ENCODE results near the gene CNIH1.
A peak's percentile ranks its signal among the peaks of the same experiment; 100 is the strongest.

The CNIH1 gene
- 24.9 to 52.9 (median 35.9) reads per million in 4 donors for total RNA-seq

DNA sequence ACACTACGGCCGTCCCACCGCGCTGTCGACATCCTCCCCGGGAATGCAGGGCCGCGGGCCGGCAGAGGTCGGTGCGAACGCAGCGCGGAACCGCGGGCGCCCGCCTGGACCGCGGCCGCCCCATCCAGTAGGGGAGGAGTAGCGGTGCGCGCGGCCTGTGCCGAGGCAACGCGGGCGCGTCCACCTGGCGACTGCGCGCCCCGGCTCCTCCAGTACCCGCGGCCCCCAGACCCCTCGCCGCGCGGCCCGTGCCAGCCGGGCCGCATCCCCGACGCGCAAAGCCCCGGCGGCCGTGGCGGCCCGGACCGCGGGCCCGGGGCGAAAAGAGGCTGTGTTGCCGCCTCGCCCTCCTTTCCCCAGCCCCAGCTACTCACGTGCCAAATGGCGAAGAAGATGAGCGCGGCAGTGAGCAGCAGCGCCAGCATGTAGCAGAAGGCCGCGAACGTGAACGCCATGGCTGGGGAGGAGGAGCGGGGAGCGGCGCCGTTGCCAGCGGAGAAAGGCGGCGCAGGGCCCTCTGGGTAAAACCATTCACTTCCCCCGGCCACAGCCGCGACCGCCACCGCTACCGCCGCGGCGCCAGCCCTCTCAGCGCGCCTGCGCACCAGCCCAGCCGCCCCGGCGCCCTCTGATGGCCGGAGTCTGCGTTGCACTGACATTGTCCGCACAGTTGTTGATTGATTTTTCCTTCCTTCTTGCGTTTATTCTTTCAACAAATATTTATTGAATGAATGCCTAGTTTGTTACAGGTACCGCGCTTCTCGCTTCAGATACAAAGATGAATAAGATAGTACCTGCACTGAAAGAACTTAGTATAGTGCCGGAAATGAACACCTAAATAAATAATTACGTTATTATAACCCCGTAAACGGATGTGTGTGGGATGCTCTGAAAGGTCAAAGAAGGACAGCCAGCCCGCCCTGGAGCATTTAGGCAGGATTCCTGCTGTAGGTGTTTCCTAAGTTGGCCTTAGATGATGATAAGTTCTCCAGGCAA lies at the start of gene CNIH1:
TSS of gene CNIH1 (minus strand) at position 502 of the 996 bp plus-strand sequence. CDS start at position 455, 47 bp downstream.
- DNase-seq: peak; percentile 82 to 94 (median 90)

DNA sequence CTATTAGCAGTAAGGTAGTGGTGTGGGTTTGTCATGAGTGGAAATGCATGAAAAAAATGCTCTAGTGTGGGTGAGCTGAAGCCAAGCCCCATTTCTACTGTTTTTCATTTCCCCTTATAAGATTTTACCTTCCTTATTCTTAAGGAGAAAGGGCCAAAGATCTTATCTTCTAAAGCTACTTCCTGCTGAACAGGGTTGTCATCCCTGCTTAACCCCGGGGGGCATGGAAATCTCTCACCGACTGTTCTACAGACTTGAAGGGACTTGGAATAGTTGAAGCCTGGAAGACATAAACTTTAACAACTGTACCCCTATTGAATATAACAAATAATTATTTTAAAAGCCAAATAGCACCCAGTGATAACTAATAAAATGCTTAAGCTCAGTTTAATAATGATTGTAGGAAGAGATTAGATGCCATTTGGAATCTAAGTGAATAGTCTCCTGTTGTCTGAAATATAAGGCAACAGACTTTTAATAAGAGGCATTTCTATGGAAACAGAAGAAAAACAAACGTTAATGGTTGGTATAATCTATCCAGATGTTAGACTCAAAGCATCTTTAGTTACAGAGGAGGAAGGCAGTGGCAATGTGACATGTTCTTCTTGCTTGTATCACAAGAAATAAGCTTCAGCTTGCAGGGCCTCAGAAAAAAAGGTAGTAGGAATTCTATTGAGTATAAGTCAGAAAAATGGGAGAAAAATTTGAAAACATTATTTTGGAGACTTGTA lies 49.4 kb upstream of the CNIH1 start:
- DNase-seq: no peak

DNA sequence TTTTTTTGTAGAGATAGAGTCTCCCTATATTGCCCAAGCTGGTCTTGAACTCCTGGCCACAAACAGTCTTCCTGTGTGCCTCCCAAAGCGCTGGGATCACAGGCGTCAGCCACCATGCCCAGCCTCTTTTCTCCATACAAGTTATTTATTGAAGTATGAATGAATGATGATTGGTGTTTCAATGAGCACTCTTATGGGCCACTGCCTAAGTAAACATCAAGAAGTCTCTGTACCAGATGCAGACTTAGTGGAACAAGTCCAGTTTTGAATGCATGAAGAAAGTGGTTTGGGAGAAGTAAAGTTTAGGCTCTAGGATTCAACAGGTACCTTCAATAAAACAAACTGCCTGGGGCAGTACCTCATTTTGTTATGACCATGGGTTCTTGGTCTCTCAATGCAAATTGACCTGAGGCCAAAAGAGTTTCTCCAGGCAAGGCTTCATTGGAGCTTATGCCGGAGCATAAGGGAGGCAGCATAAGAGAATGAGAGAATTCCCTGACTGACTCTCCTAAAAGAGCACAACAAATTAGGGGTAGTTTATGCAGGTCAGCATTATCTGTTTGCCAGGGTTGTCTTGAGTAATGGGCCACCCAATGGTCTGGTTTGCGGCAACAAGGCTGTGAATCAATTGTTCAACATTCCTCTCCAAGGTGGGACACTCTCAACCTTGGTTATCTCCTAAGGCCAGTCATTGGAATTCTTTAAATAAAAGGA lies 48.7 kb upstream of the CNIH1 start:
- DNase-seq: no peak

DNA sequence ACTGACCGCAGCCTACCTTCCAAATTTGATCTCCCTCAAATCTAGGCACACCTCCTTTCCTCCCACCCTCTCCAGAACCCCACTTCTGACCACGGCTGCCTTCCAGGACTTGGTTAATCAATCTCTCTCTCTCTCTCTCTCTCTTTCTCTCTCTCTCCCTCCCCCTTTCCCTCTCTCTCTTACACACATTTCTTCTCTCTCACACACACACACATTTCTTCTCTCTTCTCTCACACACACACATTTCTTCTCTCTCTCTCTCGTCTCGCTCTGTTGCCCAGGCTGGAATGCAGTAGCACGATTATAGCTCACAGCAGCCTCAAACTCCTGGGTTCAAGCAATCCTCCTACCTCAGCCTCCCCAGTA lies 48.1 kb upstream of the CNIH1 start:
- DNase-seq: no peak

DNA sequence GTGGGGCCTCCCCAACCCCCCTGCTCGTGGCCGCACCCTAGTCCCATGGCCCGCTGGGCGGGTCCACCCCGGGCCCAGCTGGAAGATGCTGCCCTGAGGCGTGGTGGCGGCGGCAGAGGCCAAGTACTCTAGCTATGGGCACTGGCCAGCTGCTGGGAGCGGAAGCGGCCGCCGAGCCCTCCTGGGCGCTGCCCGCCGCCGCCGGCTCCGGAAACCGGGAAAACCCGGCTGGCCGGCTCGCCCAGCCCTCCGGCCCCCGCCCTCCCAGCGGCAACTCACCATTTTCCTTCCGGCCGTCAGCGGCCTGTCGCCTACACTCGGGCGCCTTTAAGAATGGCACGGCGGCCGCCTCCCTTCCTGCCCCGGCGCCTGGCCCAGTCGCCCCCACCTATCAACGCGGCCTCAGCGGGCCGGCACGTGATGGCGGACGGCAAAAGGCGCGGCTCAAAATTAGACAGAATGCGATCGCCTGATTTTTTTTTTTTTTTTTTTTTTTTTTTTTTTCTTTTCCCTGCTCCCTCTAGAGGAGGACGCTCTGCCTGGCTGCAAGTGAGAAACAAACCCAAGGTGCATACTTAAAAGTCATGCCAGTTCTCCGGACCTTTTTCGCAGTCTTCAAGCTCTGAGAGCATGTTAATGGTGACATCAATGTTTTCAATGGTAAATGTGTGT lies 47.6 kb upstream of the CNIH1 start, which contains the start of gene GMFB:
TSS of gene GMFB (minus strand) at position 335 of the 672 bp plus-strand sequence. CDS start at position 282, 53 bp downstream.
- peak; percentile 81 to 93 (median 87) for DNase-seq

DNA sequence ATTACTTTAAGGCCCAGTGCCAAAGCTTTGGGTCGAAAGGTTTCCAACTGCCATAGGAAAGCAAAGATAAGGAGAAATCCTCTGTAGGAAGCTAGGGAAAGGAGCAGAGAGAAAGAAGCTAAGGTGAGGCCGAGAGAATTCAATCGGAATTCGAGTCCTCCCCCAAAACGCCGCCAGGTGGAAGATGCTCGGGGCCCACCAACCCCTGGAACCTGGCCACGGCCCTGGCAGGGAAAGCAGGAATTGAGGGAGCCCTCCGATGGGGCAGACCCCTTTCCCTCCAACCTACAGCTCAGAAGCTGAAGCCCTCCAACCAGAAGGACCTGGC lies 47.1 kb upstream of the CNIH1 start:
- DNase-seq: peak in 1 of 5 donors; percentile 26

DNA sequence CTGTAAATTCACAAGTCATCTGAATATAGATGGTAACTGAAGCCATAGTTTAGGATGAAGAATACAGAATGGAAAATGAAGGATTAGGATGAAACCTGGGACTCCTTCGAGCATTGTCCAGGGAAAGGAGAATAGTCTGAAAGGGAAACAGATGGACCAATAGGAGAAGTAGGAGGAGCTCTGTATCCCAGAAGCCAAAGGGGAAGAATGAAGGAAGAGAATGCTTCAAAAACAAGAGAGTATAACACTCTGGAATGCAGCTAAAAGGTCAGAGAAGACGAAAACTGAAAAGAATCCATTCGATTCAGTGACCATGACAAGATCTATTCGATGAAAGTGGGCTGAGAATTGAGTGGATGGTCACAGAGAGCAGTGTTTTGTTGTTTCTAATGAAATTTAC lies 46.6 kb upstream of the CNIH1 start:
- no peak for DNase-seq

DNA sequence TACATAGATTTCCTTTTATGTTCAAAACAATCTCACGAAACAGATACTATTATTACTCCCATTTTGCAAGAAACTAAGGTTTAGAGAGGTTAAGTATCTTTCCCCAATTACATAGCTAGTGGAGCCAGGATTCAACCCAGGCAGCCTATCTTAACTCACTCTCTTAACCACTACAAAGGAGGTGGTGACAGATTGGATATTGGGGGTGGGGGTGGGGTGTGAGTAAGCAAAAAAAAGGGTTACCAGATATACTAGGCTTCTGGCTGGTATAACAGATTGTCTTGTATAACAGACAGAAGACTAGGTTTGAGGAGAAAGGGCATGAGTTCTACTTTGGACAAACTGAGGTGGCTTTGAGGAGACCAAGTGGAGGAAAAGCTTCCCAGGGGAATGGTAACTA lies 45.5 kb upstream of the CNIH1 start:
- peak in 1 of 5 donors; percentile 35 for DNase-seq

DNA sequence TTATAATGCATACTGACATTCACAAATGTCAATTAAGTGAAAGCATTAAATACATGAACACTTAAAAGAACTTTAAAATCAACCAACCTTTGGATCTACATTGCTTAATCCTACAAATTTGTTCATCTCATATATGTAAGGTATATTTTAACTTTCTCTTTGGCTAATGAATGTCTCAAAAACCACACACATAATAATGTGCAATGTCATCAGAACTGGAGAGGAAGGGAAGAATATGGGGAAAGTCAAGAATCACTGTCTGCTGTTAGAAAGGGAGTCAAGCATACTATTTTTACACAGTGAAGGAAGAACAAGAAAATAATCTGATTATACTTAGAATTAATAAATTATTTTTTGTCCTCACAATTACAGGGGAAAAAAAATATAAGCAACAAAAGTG lies 42.7 kb upstream of the CNIH1 start:
- DNase-seq: no peak

DNA sequence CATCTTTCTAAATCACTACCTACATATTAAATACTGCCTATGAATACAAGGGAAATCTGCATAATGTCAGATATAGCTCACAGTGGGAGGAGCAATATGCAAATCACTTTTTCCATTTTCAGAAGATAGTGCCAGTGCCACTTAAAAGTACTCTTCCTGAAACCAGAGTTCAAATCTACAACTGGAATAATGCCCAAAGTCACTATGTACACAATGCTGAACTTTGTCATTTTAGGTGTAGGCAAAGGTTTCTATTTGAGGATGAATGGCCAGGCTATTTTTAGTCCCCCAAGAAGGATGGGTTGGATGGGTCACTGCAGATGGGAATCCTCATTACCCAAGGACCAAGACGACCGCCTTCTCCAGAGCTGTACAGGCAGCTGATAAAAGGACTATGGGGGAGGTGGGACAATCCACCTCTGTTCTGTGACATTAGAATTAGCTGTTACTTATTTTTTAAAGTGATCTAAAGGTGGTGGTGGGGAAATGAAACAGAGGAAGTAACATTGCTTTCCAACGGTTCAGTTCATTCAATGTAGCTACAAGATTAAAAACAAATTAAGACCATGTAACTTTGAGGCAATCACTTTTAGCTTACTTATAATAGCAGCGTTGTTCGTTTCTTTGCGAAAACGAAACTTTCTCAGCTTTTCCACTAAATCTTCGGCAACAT lies 42.0 kb upstream of the CNIH1 start:
- no peak for DNase-seq

DNA sequence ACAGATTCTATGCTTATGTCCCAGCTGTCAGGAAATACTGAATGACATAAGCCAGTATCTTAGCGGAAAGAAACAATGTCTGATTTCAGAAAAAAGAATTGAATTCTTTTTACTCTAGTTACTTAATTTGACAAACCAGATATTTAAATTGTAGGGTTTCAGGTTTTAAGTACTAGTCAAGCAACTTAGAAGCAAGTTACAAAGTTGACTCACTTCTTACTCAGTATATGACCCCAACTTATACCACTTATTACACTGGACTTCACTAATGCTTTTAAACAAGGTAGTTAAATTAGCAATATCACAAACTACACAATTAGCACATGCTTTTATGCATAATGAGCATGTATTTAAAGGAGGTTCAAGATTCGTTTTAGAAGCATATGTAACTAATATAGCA lies 40.5 kb upstream of the CNIH1 start:
- DNase-seq: no peak

DNA sequence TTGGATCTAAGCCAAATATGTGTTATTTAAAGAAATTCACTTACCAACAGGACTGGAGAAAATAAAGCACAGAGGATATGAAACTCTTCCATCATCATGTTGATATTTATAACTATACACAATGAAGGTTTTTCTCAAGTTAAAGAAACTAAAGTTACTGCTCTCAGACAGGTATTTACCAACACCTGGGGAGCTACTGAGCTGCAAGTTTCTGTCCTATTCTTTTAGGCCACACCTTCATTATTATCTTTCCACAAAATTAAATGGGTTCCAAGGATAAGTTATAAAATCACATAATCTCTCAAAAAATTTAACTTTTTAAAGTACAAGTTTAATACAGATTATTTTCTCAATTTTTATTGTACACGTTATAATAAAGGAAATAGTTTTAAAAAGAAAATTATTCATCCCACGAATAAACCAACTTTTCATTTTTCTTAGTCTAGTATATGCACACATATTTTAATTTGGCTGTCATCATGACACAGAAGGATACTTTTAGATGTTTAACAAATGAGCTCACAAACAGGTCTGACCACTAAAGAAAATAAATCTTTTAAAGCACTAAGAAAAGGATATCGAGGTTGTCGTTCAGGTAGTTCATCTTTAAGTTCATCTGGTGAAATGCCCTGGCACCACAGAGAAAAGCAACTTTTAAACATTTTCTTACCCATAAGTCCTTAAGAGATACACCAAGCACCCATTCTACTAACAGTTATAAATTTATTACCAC lies 39.8 kb upstream of the CNIH1 start:
- no peak for DNase-seq

DNA sequence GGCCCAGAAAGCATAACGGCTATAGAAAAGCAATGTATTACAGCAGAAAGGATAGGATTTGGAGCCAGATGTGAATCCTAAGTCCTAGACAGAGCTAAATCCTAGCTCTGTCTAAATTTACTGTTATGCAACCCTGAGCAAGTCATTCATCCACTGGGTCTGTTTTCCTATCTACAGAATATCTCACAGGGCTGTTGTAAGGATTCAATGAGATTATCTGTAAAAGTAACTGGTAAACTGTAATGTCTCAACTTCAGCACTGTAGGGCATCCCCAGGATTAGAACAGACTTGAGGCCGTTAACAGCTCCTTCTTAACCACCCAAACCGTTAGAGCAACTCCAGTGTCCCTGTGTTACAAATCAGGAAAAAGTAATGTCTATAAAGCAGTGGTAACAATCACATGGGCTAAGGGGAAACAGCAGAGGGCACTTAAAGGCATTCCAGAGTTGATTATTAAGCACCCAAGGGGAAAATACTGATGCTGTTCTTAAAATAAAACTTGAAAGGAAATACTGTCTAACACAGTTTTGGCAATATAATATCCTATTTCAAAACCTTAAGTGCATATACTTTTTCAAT lies 37.6 kb upstream of the CNIH1 start:
- no peak for DNase-seq

DNA sequence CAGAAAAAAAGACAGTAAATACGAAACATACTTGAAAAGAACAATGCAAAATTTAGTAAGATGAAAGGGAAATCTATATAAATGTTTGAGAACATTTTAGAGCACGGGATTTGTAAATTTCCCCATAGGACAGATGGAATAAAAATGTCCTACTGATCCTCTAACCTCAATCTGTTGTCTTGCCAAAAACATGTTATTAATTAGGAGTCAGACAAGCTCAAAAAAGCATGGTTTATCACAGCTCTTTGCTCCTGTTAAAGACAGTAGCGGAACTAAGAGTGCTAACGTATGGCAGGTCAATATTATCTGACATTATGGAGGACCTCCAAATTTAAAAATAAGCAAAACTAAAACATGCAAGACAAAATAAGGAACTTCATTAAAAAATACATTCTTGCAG lies 34.7 kb upstream of the CNIH1 start:
- DNase-seq: no peak

DNA sequence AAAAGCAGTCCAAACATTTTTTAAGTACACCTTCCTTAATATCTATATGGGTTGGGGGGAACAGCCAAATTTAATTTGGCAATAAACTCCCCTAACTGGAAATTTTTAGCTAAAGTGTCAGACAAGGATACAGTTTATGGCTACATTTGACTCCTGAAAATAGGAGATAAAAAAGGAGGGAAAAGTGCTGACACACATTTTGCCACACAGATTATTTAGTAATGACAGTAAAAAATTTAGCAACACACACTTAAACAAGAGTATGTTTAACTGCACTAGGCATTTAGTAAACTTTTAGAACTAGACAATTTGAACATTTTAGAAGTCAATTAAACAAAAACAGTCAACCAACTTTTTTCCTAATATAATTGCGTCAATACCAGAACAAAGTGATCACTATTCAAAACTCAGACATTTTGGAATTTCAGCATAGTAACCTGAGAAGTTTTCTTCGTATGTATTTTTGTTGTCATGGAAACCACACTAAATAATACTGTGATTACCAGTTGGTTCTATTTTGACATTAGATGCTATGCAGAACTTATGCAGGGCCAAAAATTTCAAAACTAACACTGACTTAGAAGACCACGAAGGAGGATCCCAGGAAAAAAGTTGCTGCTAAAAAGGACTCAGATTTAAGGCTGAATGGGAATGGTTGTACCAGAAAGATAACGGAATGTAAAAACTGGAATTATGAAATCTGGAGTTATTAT lies 34.2 kb upstream of the CNIH1 start:
- no peak for DNase-seq

DNA sequence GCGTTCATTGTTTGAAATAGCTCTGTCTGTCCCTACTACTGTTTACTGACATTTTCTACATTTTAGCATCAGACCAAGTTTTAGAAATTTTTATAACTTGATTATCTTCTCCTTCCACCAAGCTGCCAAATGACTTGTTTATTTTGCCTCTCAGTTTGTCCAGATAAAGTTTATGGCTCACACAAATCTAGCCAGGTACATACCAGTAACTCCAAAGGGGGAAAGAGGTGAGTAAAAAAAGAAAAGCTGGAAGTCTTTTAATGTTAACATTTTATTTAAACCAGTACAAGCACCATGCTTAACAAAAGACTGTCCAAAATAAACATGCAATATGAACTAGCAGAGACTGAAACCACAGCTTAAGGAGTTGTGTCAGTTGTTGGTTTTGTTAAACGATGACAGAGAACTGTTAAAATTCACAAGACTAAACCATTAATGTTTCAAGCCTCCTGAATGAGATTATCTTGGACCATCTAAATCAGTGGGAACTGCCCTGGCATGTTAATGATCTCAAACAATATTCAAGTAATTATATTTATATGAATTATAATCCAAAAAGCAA lies 33.1 kb upstream of the CNIH1 start:
- DNase-seq: no peak

DNA sequence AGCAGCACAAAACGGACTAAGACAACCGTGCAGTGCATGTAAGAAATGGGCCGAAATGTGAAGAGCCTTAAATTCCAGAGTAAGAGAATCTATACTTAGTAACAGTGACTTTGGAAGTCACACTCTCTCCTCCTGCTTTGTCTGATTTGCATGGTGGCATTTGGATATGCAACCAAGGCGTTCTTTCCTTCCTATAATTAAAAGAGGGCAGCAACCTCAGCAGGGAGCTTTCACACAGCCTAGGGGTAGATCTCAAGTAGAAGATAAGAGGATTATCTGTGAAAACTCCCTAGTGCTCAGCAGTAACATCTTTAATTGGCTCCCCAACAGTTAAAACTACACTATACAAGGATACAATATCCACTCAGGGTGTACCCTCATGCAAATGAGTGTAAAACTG lies 31.1 kb upstream of the CNIH1 start:
- DNase-seq: no peak

DNA sequence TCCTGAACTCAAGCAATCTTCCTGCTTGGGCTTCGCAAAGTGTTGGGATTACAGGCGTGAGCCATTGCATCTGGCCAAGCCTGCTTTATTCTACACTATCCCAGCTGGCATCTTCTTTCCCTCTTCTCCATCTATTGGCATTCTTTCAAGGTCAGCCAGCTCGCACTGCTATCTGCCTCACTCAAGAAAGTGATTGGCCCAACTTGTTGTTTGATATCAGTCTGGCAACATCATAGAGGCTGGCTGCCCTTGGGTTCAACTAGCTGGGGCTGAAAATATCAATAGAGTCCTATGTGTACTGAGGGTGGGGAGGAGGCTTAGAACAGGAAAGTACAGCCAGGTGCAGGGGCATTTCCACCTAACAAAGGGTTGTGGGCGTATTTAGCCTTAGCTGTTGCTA lies 30.5 kb upstream of the CNIH1 start:
- DNase-seq: no peak

DNA sequence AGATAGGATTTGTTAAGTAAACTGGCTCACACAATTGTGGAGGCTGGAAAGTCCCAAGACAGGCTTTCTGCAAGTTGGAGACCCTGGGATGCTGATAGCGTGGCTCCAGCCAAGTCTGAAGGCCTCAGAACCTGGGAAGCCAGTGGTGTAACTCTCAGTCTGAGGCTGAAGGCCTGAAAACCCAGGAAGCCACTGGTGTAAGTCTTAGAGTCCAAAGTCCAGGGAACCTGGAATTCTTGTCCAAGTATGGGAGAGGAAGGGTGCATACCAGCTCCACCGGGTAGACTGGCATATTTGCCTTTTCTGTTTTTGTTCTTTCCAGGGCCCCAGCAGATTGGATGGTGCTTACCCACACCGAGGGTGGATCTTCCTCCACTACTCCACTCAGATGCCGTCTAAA lies 29.5 kb upstream of the CNIH1 start:
- DNase-seq: no peak

DNA sequence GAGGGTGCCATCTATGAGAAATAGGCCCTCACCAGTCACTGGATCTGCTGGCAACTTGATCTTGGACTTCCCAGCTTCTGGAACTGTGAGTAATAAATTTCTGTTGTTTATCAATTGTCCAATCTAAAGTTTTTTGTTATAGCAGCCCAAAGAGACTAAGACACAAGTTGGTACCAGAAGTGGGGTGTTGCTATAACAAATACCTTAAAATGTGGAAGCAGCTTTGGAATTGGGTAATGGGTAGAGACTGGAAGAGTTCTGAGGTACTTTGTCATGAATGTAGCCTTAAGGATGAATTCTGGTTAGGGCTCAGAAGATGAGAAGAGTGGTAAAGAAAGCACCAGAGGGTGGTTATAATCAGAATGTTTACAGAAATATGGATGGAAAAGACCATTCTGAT lies 26.1 kb upstream of the CNIH1 start:
- no peak for DNase-seq
